ENCODE measurements around the gene MYO3B. TPM values are rescaled to one million over a fixed set of nuclear protein-coding genes. Genes with fewer than 3 reads are reported as not detected.

The MYO3B gene
- total RNA-seq, 4 donors from 2014 or later: 0.34 to 0.95 (median 0.89) TPM

DNA sequence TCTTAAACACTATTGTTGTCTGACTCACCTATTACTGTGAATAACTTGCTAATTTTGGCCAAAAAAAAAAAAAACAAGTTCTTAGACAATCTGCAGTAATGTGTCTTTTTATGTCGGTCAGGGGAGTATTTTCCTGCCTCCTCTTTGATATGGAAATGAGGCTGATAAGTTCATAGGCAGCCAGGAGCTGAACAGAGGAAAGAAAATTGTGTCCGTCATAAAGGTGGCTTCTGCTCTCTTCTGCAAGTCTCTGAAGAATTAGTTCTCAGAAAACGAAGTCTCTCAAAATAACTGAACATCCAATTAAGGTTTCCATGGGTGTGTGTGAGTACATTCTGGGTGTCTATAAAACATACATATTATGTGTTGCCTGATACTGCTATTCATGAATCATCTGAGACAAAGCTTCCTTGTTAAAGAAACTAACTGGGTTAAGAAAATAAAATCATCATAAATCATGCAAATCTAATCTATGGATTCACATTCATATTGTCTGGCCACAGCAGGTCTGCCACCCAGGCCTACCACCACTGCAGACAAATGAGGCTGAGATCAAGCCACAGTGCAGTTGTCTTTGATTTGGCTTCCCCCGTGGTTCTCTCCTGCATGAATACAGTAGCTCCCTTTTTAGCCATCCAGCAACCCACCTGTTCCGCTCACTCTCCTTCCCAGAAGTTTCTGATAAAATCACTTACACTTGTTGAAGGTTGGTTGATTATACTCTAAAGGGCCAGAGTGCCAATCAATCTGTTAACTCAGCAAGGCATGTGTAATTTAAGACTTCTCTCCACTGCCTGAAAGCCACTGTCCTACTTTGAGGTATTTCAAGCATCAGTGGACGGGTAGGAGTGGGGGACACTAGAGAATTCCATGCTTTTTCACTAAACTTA, 517.8 kb downstream of the MYO3B start:
- 78% methylated on average over 6 of the region's 6 CpGs for WGBS
- TF ChIP-seq EP300 (IDR thresholded peaks at IDR 0.05) (no peak), POLR2AphosphoS5 (IDR thresholded peaks at IDR 0.05) (no peak), POLR2A (IDR thresholded peaks at IDR 0.05) (no peak), CTCF (IDR thresholded peaks at IDR 0.05) (no peak)
- Histone ChIP-seq H3K27ac (no peak overlapping the region), H3K36me3 (no peaks in the 10 kb centered on the region), H3K4me3 (no peak overlapping the region), H3K27me3 (peaks cover 7% of the 10 kb centered on the region), H3K4me1 (no peaks in the 10 kb centered on the region), H3K9me3 (no peaks in the 10 kb centered on the region)
- DNase-seq (ENCODE audit: low spot score in 2 of 2): no peak

DNA sequence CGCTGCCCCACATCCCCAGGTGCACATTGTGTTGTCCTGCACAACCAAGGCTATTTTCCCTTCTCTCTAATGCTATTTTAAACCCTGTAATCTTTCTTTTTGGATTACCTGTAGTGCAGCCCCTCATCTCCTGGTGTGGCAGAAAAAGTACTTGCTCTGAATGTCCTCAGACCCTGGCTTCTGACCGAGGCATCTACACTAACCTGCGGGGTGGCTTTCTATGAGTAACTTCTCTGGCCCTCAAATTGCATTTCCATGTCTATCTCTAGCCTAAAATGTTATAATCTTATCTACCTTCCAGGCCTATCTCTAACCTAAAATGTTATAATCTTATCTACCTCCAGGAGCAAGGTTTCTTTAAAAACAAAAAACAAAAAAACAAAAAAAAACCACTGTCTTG, 519.0 kb downstream of the MYO3B start:
- no peaks in the 10 kb centered on the region for H3K4me1 ChIP-seq
- H3K9me3 ChIP-seq: no peaks in the 10 kb centered on the region
- DNase-seq (ENCODE audit: low spot score in 2 of 2): no peak
- no peak overlapping the region for H3K4me3 ChIP-seq
- H3K27ac ChIP-seq: no peak overlapping the region
- H3K27me3 ChIP-seq: peaks cover 7% of the 10 kb centered on the region
- no peaks in the 10 kb centered on the region for H3K36me3 ChIP-seq
- 97% methylated on average over 3 of the region's 3 CpGs for WGBS
- TF ChIP-seq EP300 (IDR thresholded peaks at IDR 0.05) (no peak), POLR2AphosphoS5 (IDR thresholded peaks at IDR 0.05) (no peak), CTCF (IDR thresholded peaks at IDR 0.05) (no peak), POLR2A (IDR thresholded peaks at IDR 0.05) (no peak)

DNA sequence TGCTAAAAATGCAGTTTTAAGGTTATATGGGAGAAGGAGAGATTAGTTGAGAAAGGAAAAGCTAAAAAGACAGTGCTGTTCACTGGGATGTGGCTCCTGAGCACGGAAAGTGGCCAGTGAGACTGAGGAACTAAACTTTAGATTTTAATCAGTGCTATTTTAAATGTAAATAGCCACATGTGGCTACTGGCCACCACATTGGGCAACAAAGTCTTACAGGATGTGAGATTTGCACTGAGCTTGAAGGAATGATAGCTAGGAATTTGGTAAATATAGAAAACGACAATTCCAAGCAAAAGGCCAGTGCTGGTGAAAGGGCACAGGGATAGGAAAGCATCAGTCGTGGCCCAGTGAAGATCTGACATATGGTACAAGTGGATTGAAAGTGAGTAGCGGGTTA, 523.1 kb downstream of the MYO3B start:
- H3K4me3 ChIP-seq: no peak overlapping the region
- no peak overlapping the region for H3K27ac ChIP-seq
- H3K4me1 ChIP-seq: no peaks in the 10 kb centered on the region
- no peaks in the 10 kb centered on the region for H3K36me3 ChIP-seq
- WGBS: 86% methylated on average over 4 of the region's 4 CpGs
- peaks cover 11% of the 10 kb centered on the region for H3K27me3 ChIP-seq
- no peaks in the 10 kb centered on the region for H3K9me3 ChIP-seq
- no peak for TF ChIP-seq POLR2A (IDR thresholded peaks at IDR 0.05)
- TF ChIP-seq CTCF (IDR thresholded peaks at IDR 0.05): no peak
- TF ChIP-seq EP300 (IDR thresholded peaks at IDR 0.05): no peak
- TF ChIP-seq POLR2AphosphoS5 (IDR thresholded peaks at IDR 0.05): no peak
- DNase-seq (ENCODE audit: low spot score in 2 of 2): no peak

DNA sequence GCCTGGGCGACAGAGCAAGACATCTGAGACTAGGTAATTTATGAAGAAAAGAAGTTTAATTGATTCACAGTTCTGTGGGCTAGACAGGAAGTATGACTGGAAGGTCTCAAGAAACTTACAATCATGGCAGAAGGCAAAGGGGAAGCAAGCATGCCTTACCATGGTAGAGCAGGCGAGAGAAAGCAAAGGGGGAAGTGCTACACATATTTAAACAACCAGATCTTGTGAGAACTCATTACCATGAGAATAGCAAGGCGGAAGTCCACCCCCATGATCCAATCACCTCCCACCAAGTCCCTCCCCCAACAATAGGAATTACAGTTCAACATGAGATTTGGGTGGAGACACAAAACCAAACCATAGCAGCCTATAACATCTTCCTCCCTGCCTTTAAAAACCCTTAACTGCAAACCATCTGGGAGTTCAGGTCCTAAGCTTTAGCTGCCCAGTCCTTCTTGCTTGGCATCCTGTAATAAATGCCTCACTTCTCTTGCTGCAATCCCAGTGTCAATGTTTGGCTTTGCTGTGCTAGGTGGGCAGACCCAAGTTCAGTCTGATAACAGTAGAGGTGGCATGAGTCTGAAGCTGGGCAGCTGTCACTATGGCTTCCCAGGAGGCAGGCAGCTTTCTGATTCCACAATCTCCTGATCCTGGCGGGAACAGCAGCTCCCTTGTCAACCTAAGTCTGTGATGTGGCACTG, 526.0 kb downstream of the MYO3B start:
- WGBS: 89% methylated on average over 4 of the region's 4 CpGs
- Histone ChIP-seq H3K27ac (no peak overlapping the region), H3K4me3 (no peak overlapping the region), H3K4me1 (no peaks in the 10 kb centered on the region), H3K27me3 (peaks cover 13% of the 10 kb centered on the region), H3K36me3 (no peaks in the 10 kb centered on the region), H3K9me3 (no peaks in the 10 kb centered on the region)
- DNase-seq (ENCODE audit: low spot score in 2 of 2): no peak
- TF ChIP-seq EP300 (IDR thresholded peaks at IDR 0.05) (no peak), POLR2AphosphoS5 (IDR thresholded peaks at IDR 0.05) (no peak), CTCF (IDR thresholded peaks at IDR 0.05) (no peak), POLR2A (IDR thresholded peaks at IDR 0.05) (no peak)
